HEK293 (cell line): ENCODE results near the gene DOK5.

Experiments used
- CTCF ChIA-PET: fragments of 350-600 bp; formaldehyde crosslinking; extraction: SDS; loops from one replicate; lab custom pipeline; 2021; ENCODE audit warnings: antibody characterized with exemption; lab: Yijun Ruan, JAX
- POLR2A ChIA-PET: fragments of 300-600 bp; formaldehyde crosslinking; extraction: SDS; loops from one replicate; lab custom pipeline; 2020; ENCODE audit warnings: antibody characterized with exemption, inconsistent platforms; lab: Yijun Ruan, JAX
- H3K27ac ChIP-seq: fragments of 200-500 bp; sonication (Bioruptor generic); 2 replicates; pipeline ENCODE4 v1.5.1; 2014; ENCODE audit warnings: low read depth, low read length, control low read depth, inconsistent platforms; ENCODE audit errors: extremely low read depth
- H3K36me3 ChIP-seq, 2 experiments: fragments of 200-500 bp in 1 of 2; sonication (Bioruptor generic) in 1 of 2; 1 replicate in 1 of 2; 2 replicates in 1 of 2; pipeline ENCODE4 v1.5.1; 2014 to 2017; ENCODE audit warnings: inconsistent platforms in 2 of 2, low read length in 2 of 2; ENCODE audit not compliant: control insufficient read depth in 2 of 2, insufficient read depth in 1 of 2
- H3K4me1 ChIP-seq: fragments of 200-500 bp; sonication (Bioruptor generic); 2 replicates; pipeline ENCODE4 v1.5.1; 2014; ENCODE audit warnings: mild to moderate bottlenecking, low read length, inconsistent platforms; ENCODE audit not compliant: control insufficient read depth, insufficient read depth
- H3K4me3 ChIP-seq: 2 replicates; pipeline ENCODE4 v1.5.1; 2011; ENCODE audit warnings: low read depth, mild to moderate bottlenecking, control low read depth, low read length, moderate library complexity
- H3K9me3 ChIP-seq: fragments of 200-500 bp; sonication (Bioruptor generic); 2 replicates; pipeline ENCODE4 v1.5.1; 2014; ENCODE audit warnings: low read depth, low read length, inconsistent platforms; ENCODE audit not compliant: control insufficient read depth, insufficient read depth
- KLF1 ChIP-seq: fragments of 450-650 bp; formaldehyde crosslinking; IDR thresholded peaks from 2 replicates; pipeline ENCODE4 v1.5.1; 2016; ENCODE audit warnings: missing biosample characterization, missing genetic modification characterization
- SALL2 ChIP-seq: fragments of 450-650 bp; formaldehyde crosslinking; IDR thresholded peaks from 2 replicates; pipeline ENCODE4 v1.5.0; 2017; ENCODE audit warnings: missing biosample characterization, mild to moderate bottlenecking, missing genetic modification characterization, borderline replicate concordance
- ZFHX2 ChIP-seq: fragments of 450-650 bp; formaldehyde crosslinking; conservative IDR thresholded peaks from 2 replicates; pipeline ENCODE4 v1.5.1; 2016; ENCODE audit warnings: missing biosample characterization, missing genetic modification characterization
- ZNF121 ChIP-seq: fragments of 450-650 bp; formaldehyde crosslinking; IDR thresholded peaks from 2 replicates; pipeline ENCODE4 v1.5.1; 2016; ENCODE audit warnings: missing biosample characterization, missing genetic modification characterization
- ZNF146 ChIP-seq: fragments of 450-650 bp; formaldehyde crosslinking; IDR thresholded peaks from 2 replicates; pipeline ENCODE4 v1.5.1; 2016; ENCODE audit warnings: missing biosample characterization, missing genetic modification characterization
- ZNF18 ChIP-seq: fragments of 450-650 bp; formaldehyde crosslinking; IDR thresholded peaks from 2 replicates; pipeline ENCODE4 v1.5.1; 2016; ENCODE audit warnings: missing biosample characterization, missing genetic modification characterization
- ZNF23 ChIP-seq: fragments of 450-650 bp; formaldehyde crosslinking; IDR thresholded peaks from 2 replicates; pipeline ENCODE4 v1.5.1; 2016; ENCODE audit warnings: missing biosample characterization, missing genetic modification characterization, borderline replicate concordance
- ZNF394 ChIP-seq: fragments of 450-650 bp; formaldehyde crosslinking; IDR thresholded peaks from 2 replicates; pipeline ENCODE4 v1.5.1; 2016; ENCODE audit warnings: missing biosample characterization, missing genetic modification characterization, mild to moderate bottlenecking, moderate library complexity, borderline replicate concordance
- ZNF518A ChIP-seq: fragments of 450-650 bp; formaldehyde crosslinking; conservative IDR thresholded peaks from 2 replicates; pipeline ENCODE4 v1.5.1; 2016; ENCODE audit warnings: low read depth, missing biosample characterization, missing genetic modification characterization
- ZNF549 ChIP-seq: fragments of 450-650 bp; IDR thresholded peaks from 2 replicates; pipeline ENCODE4 v1.5.1; 2018; ENCODE audit warnings: missing biosample characterization, missing genetic modification characterization, mild to moderate bottlenecking, inconsistent platforms, moderate library complexity
- ZNF626 ChIP-seq: fragments of 450-650 bp; sonication (Bioruptor Pico); formaldehyde crosslinking; IDR thresholded peaks from 2 replicates; pipeline ENCODE4 v1.5.1; 2018; ENCODE audit warnings: missing biosample characterization, missing genetic modification characterization, inconsistent platforms
- ZNF645 ChIP-seq: fragments of 450-650 bp; formaldehyde crosslinking; IDR thresholded peaks from 2 replicates; pipeline ENCODE4; 2016; ENCODE audit warnings: missing biosample characterization, missing genetic modification characterization
- ZNF654 ChIP-seq: fragments of 450-650 bp; formaldehyde crosslinking; IDR thresholded peaks from 2 replicates; pipeline ENCODE4 v1.5.1; 2016; ENCODE audit warnings: low read depth, missing biosample characterization, missing genetic modification characterization
- ZXDB ChIP-seq: fragments of 450-650 bp; formaldehyde crosslinking; IDR thresholded peaks from 2 replicates; pipeline ENCODE4 v1.5.1; 2016; ENCODE audit warnings: missing biosample characterization, missing genetic modification characterization
- TF ChIP-seq, protein P1 (sequence below): fragments of 450-650 bp; formaldehyde crosslinking; IDR thresholded peaks from 2 replicates; pipeline ENCODE4 v1.5.1; 2017; ENCODE audit warnings: missing biosample characterization, mild to moderate bottlenecking, missing genetic modification characterization, moderate library complexity
- TF ChIP-seq, protein P2 (sequence below): fragments of 450-650 bp; formaldehyde crosslinking; IDR thresholded peaks from 2 replicates; pipeline ENCODE4 v1.5.1; 2016; ENCODE audit warnings: missing biosample characterization, missing genetic modification characterization, low read depth
- TF ChIP-seq, protein P3 (sequence below): fragments of 450-650 bp; formaldehyde crosslinking; IDR thresholded peaks from 2 replicates; pipeline ENCODE4 v1.5.1; 2016; ENCODE audit warnings: missing biosample characterization, missing genetic modification characterization

Gene DOK5

GRCh38 chr20:54524849-54525248 is 49.5 kb downstream of the DOK5 start:
- CTCF ChIA-PET = no interaction called here
- H3K4me1 ChIP-seq = no peaks in the 10 kb centered on the region
- TF ChIP-seq ZNF626 (tag by site-specific recombination) = no peak
- TF ChIP-seq ZNF518A = no peak
- no peak for TF ChIP-seq ZNF394
- TF ChIP-seq ZNF645 (tag by site-specific recombination) = no peak
- TF ChIP-seq ZNF146 = no peak
- no peak for TF ChIP-seq ZFHX2
- TF ChIP-seq ZNF121 = no peak
- TF ChIP-seq ZNF23 (tag by site-specific recombination) = no peak
- no peak for TF ChIP-seq ZNF18
- TF ChIP-seq, protein P1, sequence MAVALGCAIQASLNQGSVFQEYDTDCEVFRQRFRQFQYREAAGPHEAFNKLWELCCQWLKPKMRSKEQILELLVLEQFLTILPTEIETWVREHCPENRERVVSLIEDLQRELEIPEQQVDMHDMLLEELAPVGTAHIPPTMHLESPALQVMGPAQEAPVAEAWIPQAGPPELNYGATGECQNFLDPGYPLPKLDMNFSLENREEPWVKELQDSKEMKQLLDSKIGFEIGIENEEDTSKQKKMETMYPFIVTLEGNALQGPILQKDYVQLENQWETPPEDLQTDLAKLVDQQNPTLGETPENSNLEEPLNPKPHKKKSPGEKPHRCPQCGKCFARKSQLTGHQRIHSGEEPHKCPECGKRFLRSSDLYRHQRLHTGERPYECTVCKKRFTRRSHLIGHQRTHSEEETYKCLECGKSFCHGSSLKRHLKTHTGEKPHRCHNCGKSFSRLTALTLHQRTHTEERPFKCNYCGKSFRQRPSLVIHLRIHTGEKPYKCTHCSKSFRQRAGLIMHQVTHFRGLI (tag by site-specific recombination) = no peak
- no peak for TF ChIP-seq ZNF549
- TF ChIP-seq, protein P2, sequence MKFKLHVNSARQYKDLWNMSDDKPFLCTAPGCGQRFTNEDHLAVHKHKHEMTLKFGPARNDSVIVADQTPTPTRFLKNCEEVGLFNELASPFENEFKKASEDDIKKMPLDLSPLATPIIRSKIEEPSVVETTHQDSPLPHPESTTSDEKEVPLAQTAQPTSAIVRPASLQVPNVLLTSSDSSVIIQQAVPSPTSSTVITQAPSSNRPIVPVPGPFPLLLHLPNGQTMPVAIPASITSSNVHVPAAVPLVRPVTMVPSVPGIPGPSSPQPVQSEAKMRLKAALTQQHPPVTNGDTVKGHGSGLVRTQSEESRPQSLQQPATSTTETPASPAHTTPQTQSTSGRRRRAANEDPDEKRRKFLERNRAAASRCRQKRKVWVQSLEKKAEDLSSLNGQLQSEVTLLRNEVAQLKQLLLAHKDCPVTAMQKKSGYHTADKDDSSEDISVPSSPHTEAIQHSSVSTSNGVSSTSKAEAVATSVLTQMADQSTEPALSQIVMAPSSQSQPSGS (tag by site-specific recombination) = no peak
- no peak for TF ChIP-seq ZNF654
- TF ChIP-seq, protein P3, sequence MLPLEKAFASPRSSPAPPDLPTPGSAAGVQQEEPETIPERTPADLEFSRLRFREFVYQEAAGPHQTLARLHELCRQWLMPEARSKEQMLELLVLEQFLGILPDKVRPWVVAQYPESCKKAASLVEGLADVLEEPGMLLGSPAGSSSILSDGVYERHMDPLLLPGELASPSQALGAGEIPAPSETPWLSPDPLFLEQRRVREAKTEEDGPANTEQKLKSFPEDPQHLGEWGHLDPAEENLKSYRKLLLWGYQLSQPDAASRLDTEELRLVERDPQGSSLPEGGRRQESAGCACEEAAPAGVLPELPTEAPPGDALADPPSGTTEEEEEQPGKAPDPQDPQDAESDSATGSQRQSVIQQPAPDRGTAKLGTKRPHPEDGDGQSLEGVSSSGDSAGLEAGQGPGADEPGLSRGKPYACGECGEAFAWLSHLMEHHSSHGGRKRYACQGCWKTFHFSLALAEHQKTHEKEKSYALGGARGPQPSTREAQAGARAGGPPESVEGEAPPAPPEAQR (tag by site-specific recombination) = no peak
- TF ChIP-seq SALL2 (tag by site-specific recombination) = no peak
- no peak for TF ChIP-seq KLF1 (tag by site-specific recombination)
- TF ChIP-seq ZXDB = no peak
- TF ChIP-seq, all 188 proteins: peak for 0
- Histone ChIP-seq H3K9me3 (no peaks in the 10 kb centered on the region), H3K36me3 (no peaks in the 10 kb centered on the region), H3K27ac (no peak overlapping the region), H3K4me3 (no peak overlapping the region)
- POLR2A ChIA-PET = no interaction called here
